GM12873 (cell line): Measurements from ENCODE around the gene SHISA4.

Source experiments
- CTCF ChIP-seq: IDR thresholded peaks from 2 replicates; pipeline ENCODE4 v1.5.1; 2012; ENCODE audit warnings: low read depth, mild to moderate bottlenecking, moderate library complexity, low read length, control low read depth; ENCODE audit not compliant: insufficient read depth; ENCODE audit errors: missing control alignments

The SHISA4 gene

GRCh38 chr1:201941420-201942128 is 52.9 kb downstream of the SHISA4 start:
- no peak for TF ChIP-seq CTCF

- no peak for TF ChIP-seq CTCF
Measured at GRCh38 chr1:201942129-201942495, 53.4 kb downstream of the SHISA4 start.
